ENCODE data around the gene LMF1.
A peak's percentile ranks its signal among the peaks of the same experiment; 100 is the strongest.

LMF1 gene

GRCh38 chr16:970766-971581, at the start of gene LMF1:
TSS of gene LMF1 (minus strand) at chr16:970984. CDS start at chr16:970980, 4 bp downstream.
- Histone ChIP-seq H3K36me3 (peaks cover 4 to 23% (median 20%) of the 10 kb centered on the region in 11 experiments; a peak in 20 of 22 replicates), H3K4me3 (peak within 1 kb of the TSS; percentile 73 to 92 (median 82)), H3K27me3 (peaks cover 17 to 50% (median 44%) of the 10 kb centered on the region in 11 experiments; a peak in 21 of 22 replicates), H3K9ac (peak within 1 kb of the TSS; percentile 84 to 95 (median 90)), H3K4me2 (peak within 1 kb of the TSS; percentile 97 to 100 (median 99)), H3K27ac (peak within 1 kb of the TSS; percentile 74 to 94 (median 85)), H3K4me1 (peaks cover 24 to 56% (median 45%) of the 10 kb centered on the region in 10 experiments), H3K9me3 (replicated peaks in 1 of 11) (peaks cover 1 to 7% (median 3%) of the 10 kb centered on the region in 11 experiments; a peak in 18 of 22 replicates), H4K20me1 (peaks cover 0 to 47% (median 16%) of the 10 kb centered on the region in 11 experiments; a peak in 15 of 22 replicates)
- TF ChIP-seq Cebpa-rat (IDR thresholded peaks at IDR 0.05), result no peak

GRCh38 chr16:1020091-1020399, 49.3 kb upstream of the LMF1 start:
- Histone ChIP-seq H3K4me2 (no peak overlapping the region), H3K4me3 (no peak overlapping the region), H3K27ac (no peak overlapping the region), H3K27me3 (peaks cover 65 to 84% (median 79%) of the 10 kb centered on the region in 11 experiments), H3K9me3 (replicated peaks in 1 of 11) (no peaks in the 10 kb centered on the region), H3K9ac (no peak overlapping the region), H3K4me1 (no peaks in the 10 kb centered on the region), H3K36me3 (no peaks in the 10 kb centered on the region), H4K20me1 (peaks cover 0 to 56% (median 2%) of the 10 kb centered on the region in 11 experiments; a peak in 11 of 22 replicates)
- TF ChIP-seq Cebpa-rat (IDR thresholded peaks at IDR 0.05), result no peak

GRCh38 chr16:1019231-1020090, 48.7 kb upstream of the LMF1 start:
- no peaks in the 10 kb centered on the region for H3K9me3 ChIP-seq (replicated peaks in 1 of 11)
- no peak for TF ChIP-seq Cebpa-rat (IDR thresholded peaks at IDR 0.05)
- H3K4me3 ChIP-seq, result no peak overlapping the region
- no peak overlapping the region for H3K27ac ChIP-seq
- no peaks in the 10 kb centered on the region for H3K36me3 ChIP-seq
- H4K20me1 ChIP-seq, result peaks cover 0 to 50% (median 0%) of the 10 kb centered on the region in 11 experiments; a peak in 9 of 22 replicates
- H3K4me1 ChIP-seq, result no peaks in the 10 kb centered on the region
- peaks cover 59 to 83% (median 73%) of the 10 kb centered on the region in 11 experiments for H3K27me3 ChIP-seq
- H3K4me2 ChIP-seq, result no peak overlapping the region
- no peak overlapping the region for H3K9ac ChIP-seq

- Histone ChIP-seq H3K27me3 (peaks cover 52 to 79% (median 65%) of the 10 kb centered on the region in 11 experiments), H3K4me2 (no peak overlapping the region)
Measured at GRCh38 chr16:1018447-1019198, 47.8 kb upstream of the LMF1 start.

GRCh38 chr16:1014771-1015495, 44.1 kb upstream of the LMF1 start:
- no peaks in the 10 kb centered on the region for H3K9me3 ChIP-seq (replicated peaks in 1 of 11)
- no peak overlapping the region for H3K27ac ChIP-seq
- H3K27me3 ChIP-seq, result peaks cover 53 to 80% (median 64%) of the 10 kb centered on the region in 11 experiments
- TF ChIP-seq Cebpa-rat (IDR thresholded peaks at IDR 0.05), result no peak
- no peaks in the 10 kb centered on the region for H3K4me1 ChIP-seq
- no peak overlapping the region for H3K4me3 ChIP-seq
- H3K36me3 ChIP-seq, result no peaks in the 10 kb centered on the region
- no peak overlapping the region for H3K9ac ChIP-seq
- peaks cover 0 to 57% (median 21%) of the 10 kb centered on the region in 11 experiments; a peak in 13 of 22 replicates for H4K20me1 ChIP-seq
- no peak overlapping the region for H3K4me2 ChIP-seq

More at GRCh38 chr16:1018447-1019198, 47.8 kb upstream of the LMF1 start:
- Histone ChIP-seq H3K9ac (no peak overlapping the region), H4K20me1 (peaks cover 0 to 44% (median 0%) of the 10 kb centered on the region in 11 experiments; a peak in 8 of 22 replicates), H3K9me3 (replicated peaks in 1 of 11) (no peaks in the 10 kb centered on the region), H3K36me3 (no peaks in the 10 kb centered on the region), H3K4me3 (no peak overlapping the region), H3K4me1 (no peaks in the 10 kb centered on the region), H3K27ac (no peak overlapping the region)
- no peak for TF ChIP-seq Cebpa-rat (IDR thresholded peaks at IDR 0.05)

GRCh38 chr16:1014221-1014620, 43.4 kb upstream of the LMF1 start:
- no peak overlapping the region for H3K27ac ChIP-seq
- H3K9me3 ChIP-seq (replicated peaks in 1 of 11), result no peaks in the 10 kb centered on the region
- TF ChIP-seq Cebpa-rat (IDR thresholded peaks at IDR 0.05), result no peak
- H3K27me3 ChIP-seq, result peaks cover 53 to 80% (median 64%) of the 10 kb centered on the region in 11 experiments
- H3K4me1 ChIP-seq, result no peaks in the 10 kb centered on the region
- no peak overlapping the region for H3K4me2 ChIP-seq
- no peak overlapping the region for H3K9ac ChIP-seq
- no peaks in the 10 kb centered on the region for H3K36me3 ChIP-seq
- no peak overlapping the region for H3K4me3 ChIP-seq
- peaks cover 0 to 57% (median 27%) of the 10 kb centered on the region in 11 experiments; a peak in 13 of 22 replicates for H4K20me1 ChIP-seq

- no peaks in the 10 kb centered on the region for H3K36me3 ChIP-seq
- H3K4me3 ChIP-seq, result no peak overlapping the region
- no peak overlapping the region for H3K9ac ChIP-seq
- H3K27ac ChIP-seq, result no peak overlapping the region
- TF ChIP-seq Cebpa-rat (IDR thresholded peaks at IDR 0.05), result no peak
- no peak overlapping the region for H3K4me2 ChIP-seq
- H3K9me3 ChIP-seq (replicated peaks in 1 of 11), result no peaks in the 10 kb centered on the region
- H4K20me1 ChIP-seq, result peaks cover 0 to 55% (median 27%) of the 10 kb centered on the region in 11 experiments; a peak in 13 of 22 replicates
- H3K27me3 ChIP-seq, result peaks cover 53 to 80% (median 64%) of the 10 kb centered on the region in 11 experiments
- no peaks in the 10 kb centered on the region for H3K4me1 ChIP-seq
Measured at GRCh38 chr16:1013593-1013900, 42.8 kb upstream of the LMF1 start.
